Progenitor cell of endocrine pancreas (in vitro differentiated cells): ENCODE results near the gene CRYBA2. TPM values are rescaled to one million over a fixed set of nuclear protein-coding genes. Genes with fewer than 3 reads are reported as not detected.

Experiments used
- DNase-seq: peaks from one replicate; pipeline ENCODE4 v3.0.0; 2021; ENCODE audit warnings: low spot score; ENCODE audit not compliant: unreplicated experiment
- H3K27ac Mint-ChIP-seq: 2 replicates; pipeline ENCODE4 v1.8.0; 2021; ENCODE audit warnings: mild to moderate bottlenecking, moderate library complexity, mixed read lengths
- H3K27me3 Mint-ChIP-seq: 2 replicates; pipeline ENCODE4 v1.8.0; 2021; ENCODE audit warnings: mixed read lengths
- H3K36me3 Mint-ChIP-seq: 2 replicates; pipeline ENCODE4 v1.8.0; 2022; ENCODE audit warnings: mixed read lengths; ENCODE audit not compliant: insufficient read depth
- H3K4me1 Mint-ChIP-seq: 2 replicates; pipeline ENCODE4 v1.8.0; 2021; ENCODE audit warnings: low read depth, mixed read lengths
- H3K4me3 Mint-ChIP-seq: 2 replicates; pipeline ENCODE4 v1.8.0; 2021; ENCODE audit warnings: low read depth, mild to moderate bottlenecking, moderate library complexity, mixed read lengths
- H3K9me3 Mint-ChIP-seq: 2 replicates; pipeline ENCODE4 v1.8.0; 2021; ENCODE audit warnings: low read depth, mixed read lengths
- CTCF ChIP-seq: fragments of 200-600 bp; sonication (generic); IDR thresholded peaks from one replicate; pipeline ENCODE4 v1.5.0; 2021; ENCODE audit warnings: antibody characterized with exemption, mild to moderate bottlenecking; ENCODE audit not compliant: unreplicated experiment
- total RNA-seq: library from RNA; stranded (reverse); gene quantifications from 2 replicates; pipeline ENCODE4 v1.2.1, GENCODE V29; 2021

The CRYBA2 gene
- total RNA-seq, 1 donor from 2014 or later = 30.1 TPM

- H3K27ac Mint-ChIP-seq = no peak overlapping the region
- no peak overlapping the region for H3K4me3 Mint-ChIP-seq
- H3K36me3 Mint-ChIP-seq = no peaks in the 10 kb centered on the region
- no peaks in the 10 kb centered on the region for H3K9me3 Mint-ChIP-seq
- H3K27me3 Mint-ChIP-seq = peaks cover 36% of the 10 kb centered on the region
- no peak for DNase-seq
- TF ChIP-seq CTCF = no peak
- H3K4me1 Mint-ChIP-seq = peaks cover 1% of the 10 kb centered on the region
These were observed 16.1 kb upstream of the CRYBA2 start for GRCh38 chr2:219009294-219009693.

GRCh38 chr2:219003979-219004378 is 10.8 kb upstream of the CRYBA2 start:
- Mint-ChIP-seq H3K36me3 (no peaks in the 10 kb centered on the region), H3K4me1 (peaks cover 9% of the 10 kb centered on the region)

GRCh38 chr2:219003267-219003634 is 10.0 kb upstream of the CRYBA2 start:
- Mint-ChIP-seq H3K4me3 (peak overlapping the region; percentile 31), H3K4me1 (peaks cover 12% of the 10 kb centered on the region), H3K9me3 (no peaks in the 10 kb centered on the region), H3K27ac (no peak overlapping the region), H3K27me3 (peaks cover 58% of the 10 kb centered on the region), H3K36me3 (no peaks in the 10 kb centered on the region)
- TF ChIP-seq CTCF = no peak
- DNase-seq = no peak

More at GRCh38 chr2:219003979-219004378, 10.8 kb upstream of the CRYBA2 start:
- Mint-ChIP-seq H3K4me3 (no peak overlapping the region), H3K27me3 (peaks cover 53% of the 10 kb centered on the region), H3K27ac (no peak overlapping the region), H3K9me3 (no peaks in the 10 kb centered on the region)
- TF ChIP-seq CTCF = no peak
- no peak for DNase-seq

GRCh38 chr2:219002395-219003266 is 9.4 kb upstream of the CRYBA2 start:
- peak; percentile 78 for DNase-seq
- peaks cover 11% of the 10 kb centered on the region for H3K4me1 Mint-ChIP-seq
- peak overlapping the region; percentile 77 for H3K27ac Mint-ChIP-seq
- peak; percentile 70 for TF ChIP-seq CTCF
- peaks cover 63% of the 10 kb centered on the region for H3K27me3 Mint-ChIP-seq
- peak overlapping the region; percentile 68 for H3K4me3 Mint-ChIP-seq
- no peaks in the 10 kb centered on the region for H3K36me3 Mint-ChIP-seq
- no peaks in the 10 kb centered on the region for H3K9me3 Mint-ChIP-seq

GRCh38 chr2:219001577-219002394 is 8.6 kb upstream of the CRYBA2 start:
- H3K4me1 Mint-ChIP-seq = peaks cover 12% of the 10 kb centered on the region

More at GRCh38 chr2:219001577-219002394, 8.6 kb upstream of the CRYBA2 start:
- TF ChIP-seq CTCF = peak; percentile 8
- Mint-ChIP-seq H3K9me3 (no peaks in the 10 kb centered on the region), H3K27ac (peak overlapping the region; percentile 74), H3K27me3 (peaks cover 68% of the 10 kb centered on the region), H3K36me3 (no peaks in the 10 kb centered on the region), H3K4me3 (peak overlapping the region; percentile 68)
- peak; percentile 79 for DNase-seq
